LoVo (cell line): ENCODE measurements around the gene ETAA1.

Source experiments
- DNase-seq: peaks from one replicate; pipeline ENCODE4 v3.0.0-alpha.2; 2016; ENCODE audit warnings: low spot score

Gene ETAA1

DNA sequence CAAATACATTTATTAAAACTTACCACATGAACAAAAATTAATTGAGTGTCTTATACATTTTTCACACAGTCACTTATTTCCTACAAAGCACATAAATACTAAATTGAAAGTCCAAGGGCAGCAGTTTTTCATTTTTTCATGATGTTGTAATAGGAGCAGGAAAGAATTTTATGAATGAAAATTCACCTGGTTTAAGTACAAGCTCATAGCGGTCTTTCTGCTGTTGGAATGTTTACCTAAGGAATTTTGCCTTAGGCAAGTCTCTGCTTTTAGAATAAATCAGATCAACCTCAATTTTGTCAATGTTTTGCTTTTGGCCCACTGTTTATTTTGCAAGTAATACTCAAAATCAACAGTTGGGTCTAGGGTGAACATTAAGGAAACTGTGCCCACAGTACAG, 40.0 kb downstream of the ETAA1 start:
- no peak for DNase-seq

GRCh38 chr2:67438337-67438736, 41.2 kb downstream of the ETAA1 start:
- DNase-seq = no peak

DNA sequence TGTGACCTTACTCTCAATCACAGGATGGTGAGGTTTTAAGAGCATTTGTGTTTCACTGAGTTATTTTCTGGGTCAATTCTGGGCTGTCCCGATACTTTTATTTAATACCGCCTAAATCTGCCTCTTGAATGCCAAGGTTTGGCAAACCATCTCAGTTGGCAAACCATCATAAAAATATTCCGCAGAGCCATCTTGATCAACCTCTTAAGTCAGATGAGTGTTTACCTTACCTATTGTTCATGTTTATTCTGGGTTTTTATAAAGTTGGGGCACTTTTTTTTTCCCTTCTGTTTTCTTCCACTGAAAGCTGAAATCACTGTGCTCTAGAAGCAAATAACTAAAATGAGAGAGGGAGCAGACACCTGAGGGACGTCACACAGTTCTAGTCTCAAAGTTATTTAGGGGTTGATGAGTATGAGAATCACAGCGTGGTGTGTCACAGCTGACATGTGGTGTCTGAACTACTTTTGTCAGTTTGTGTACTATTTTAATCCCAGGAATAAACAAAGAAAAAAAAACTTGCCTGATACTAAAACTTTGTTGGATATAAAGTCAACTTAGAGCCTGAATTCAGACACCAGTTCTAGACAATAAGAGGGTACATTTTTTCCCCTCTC, 48.6 kb downstream of the ETAA1 start:
- DNase-seq = no peak

GRCh38 chr2:67446491-67446911, 49.4 kb downstream of the ETAA1 start:
- DNase-seq = peak; percentile 4

DNA sequence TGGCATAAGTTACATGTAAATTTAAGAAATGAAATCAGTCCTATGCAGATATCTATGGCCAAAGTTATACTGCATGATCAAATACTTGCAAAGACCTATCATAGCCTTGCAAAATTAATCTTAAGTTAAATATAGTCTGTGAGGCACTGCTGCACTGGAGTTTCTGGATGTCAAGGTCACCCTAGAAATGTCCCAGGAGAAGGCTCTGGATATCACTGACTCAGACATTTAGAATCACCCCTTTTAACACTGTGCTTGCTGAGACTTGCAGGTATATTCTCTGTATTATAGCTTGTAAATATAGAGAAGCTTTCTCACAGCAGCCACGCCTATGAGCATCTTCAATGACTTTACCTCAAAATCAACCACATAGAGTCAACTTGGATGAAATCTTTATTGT, 51.5 kb downstream of the ETAA1 start:
- no peak for DNase-seq

DNA sequence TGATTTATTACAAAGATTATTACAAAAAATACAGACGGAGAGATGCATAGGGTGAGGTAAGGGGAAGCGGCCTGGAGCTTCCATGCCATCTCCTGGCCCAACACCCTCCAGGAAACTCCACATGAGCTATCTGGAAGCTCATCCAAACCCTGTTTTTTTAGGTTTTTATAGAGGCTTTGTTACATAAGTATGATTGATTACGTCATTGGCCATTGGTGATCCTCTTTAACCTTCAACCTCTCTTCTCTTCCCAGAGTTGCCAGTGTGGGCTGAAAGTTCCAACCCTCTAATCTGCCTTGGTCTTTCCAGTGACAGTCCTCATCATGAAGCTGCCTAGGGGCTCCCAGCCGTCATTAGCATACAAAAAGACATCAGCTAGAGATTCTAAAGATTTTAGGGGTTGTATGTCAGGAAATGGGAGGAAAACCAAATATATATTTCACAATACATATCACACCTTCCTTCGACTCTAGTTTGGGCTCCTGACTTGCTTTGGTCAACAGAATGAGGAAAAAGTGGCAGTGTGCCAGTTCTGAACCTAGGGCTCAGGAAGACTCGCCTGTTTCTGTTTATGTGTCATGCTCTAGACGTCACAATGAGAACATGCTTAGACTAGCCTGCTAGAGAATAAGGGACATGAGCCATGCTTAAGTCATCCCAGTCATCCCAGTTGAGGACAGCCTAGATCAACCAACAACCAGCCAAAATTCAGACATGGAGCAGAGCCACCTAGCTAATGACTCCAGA, 54.1 kb downstream of the ETAA1 start:
- peak; percentile 40 for DNase-seq

- no peak for DNase-seq
Measured at GRCh38 chr2:67453310-67453709, 56.2 kb downstream of the ETAA1 start.

DNA sequence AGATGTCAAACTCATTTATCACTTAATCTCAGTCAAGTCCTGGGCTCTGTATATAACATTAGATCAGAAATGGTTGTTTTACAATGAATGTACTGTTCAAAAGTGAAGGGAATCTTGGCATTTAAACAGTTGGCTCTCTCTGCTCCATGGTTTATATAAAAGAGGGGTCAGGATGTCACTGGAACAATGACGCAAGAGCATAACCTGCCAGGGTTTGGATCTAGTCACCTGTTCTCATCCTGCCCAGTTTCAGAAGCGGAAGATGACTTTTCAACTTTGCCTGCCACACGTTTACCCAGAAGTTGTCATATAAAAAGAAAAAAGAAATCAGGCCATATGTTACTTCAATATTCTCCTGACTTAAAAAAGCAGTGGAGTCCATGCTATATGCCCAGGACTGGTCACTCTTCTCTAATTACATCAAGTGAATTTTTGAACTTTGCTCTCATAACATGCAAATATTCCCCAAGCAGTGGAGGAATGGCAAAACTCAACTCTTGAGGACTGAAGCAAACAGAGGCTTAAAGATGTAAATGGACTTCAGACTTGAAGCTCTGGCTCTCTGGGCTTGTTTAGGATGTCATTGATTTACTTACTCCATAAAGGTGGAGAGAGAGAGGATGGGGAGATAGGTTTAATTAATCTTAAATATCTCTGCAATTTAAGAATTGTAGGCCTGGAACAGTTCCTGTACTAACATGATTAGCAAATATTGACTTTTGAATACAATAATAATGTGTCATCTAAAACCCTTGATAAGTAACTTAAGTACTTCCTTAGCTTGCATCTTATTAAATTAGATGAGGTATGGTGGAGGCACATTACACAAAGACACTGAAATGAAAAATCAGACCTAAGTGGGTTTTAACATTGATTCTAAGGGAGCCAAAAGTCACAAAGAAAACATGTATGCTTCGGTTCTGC, 58.3 kb downstream of the ETAA1 start:
- no peak for DNase-seq

GRCh38 chr2:67456428-67456827, 59.3 kb downstream of the ETAA1 start:
- DNase-seq = no peak

GRCh38 chr2:67457699-67458098, 60.6 kb downstream of the ETAA1 start:
- no peak for DNase-seq

DNA sequence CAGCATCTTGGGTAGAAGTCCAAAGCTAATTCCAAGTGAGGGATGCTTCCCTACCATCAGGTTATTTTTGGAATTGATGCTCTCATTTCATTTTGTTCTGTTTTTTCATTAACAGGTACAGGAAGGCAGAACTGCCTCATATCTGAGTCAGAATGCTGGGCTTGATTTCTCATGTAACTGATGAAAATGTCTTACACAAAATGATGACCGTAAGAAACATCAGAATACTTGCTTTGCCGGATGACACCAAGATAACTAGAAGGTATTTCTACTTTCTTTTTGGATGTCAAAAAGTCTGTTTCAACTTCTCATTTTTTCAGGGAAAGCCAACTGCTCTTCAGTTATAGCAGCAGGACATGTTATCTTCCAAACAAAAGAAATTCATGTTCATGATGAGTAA, 62.6 kb downstream of the ETAA1 start:
- DNase-seq = no peak
